H9 (cell line): ENCODE measurements around the gene PRSS38. TPM values are rescaled to one million over a fixed set of nuclear protein-coding genes. Genes with fewer than 3 reads are reported as not detected.

ENCODE experiments used
- DNase-seq: peaks from one replicate; pipeline ENCODE4 v3.0.0-alpha.2; 2017
- H2AFZ ChIP-seq: one replicate; pipeline ENCODE4 v1.6.1; 2013; ENCODE audit warnings: mild to moderate bottlenecking, low read length, control low read depth, moderate library complexity
- H2AK5ac ChIP-seq: 2 replicates; pipeline ENCODE4 v1.6.1; 2013; ENCODE audit warnings: low read length, control low read depth, mixed read lengths; ENCODE audit not compliant: insufficient read length
- H2BK120ac ChIP-seq: one replicate; pipeline ENCODE4 v1.6.1; 2013; ENCODE audit warnings: low read depth, mild to moderate bottlenecking, low read length, control low read depth, inconsistent platforms; ENCODE audit not compliant: poor library complexity, severe bottlenecking
- H2BK12ac ChIP-seq: 2 replicates; pipeline ENCODE4 v1.6.1; 2013; ENCODE audit warnings: low read length, control low read depth, mixed read lengths, low read depth; ENCODE audit not compliant: insufficient read length
- H2BK15ac ChIP-seq: 2 replicates; pipeline ENCODE4 v1.6.1; 2013; ENCODE audit warnings: low read depth, low read length, control low read depth
- H2BK20ac ChIP-seq: one replicate; pipeline ENCODE4 v1.6.1; 2013; ENCODE audit warnings: low read depth, mild to moderate bottlenecking, low read length, control low read depth, inconsistent platforms; ENCODE audit not compliant: poor library complexity, severe bottlenecking
- H2BK5ac ChIP-seq: 2 replicates; pipeline ENCODE4 v1.6.1; 2013; ENCODE audit warnings: low read length, control low read depth, mixed read lengths; ENCODE audit not compliant: insufficient read length
- H3K14ac ChIP-seq: 2 replicates; pipeline ENCODE4 v1.6.1; 2013; ENCODE audit warnings: low read length, control low read depth; ENCODE audit not compliant: insufficient read depth
- H3K18ac ChIP-seq: 2 replicates; pipeline ENCODE4 v1.6.1; 2013; ENCODE audit warnings: low read depth, mild to moderate bottlenecking, mixed read lengths, low read length, control low read depth; ENCODE audit not compliant: insufficient read length
- H3K23ac ChIP-seq: 2 replicates; pipeline ENCODE4 v1.6.1; 2013; ENCODE audit warnings: low read length, control low read depth, mixed read lengths, low read depth; ENCODE audit not compliant: insufficient read length
- H3K23me2 ChIP-seq: 2 replicates; pipeline ENCODE4 v1.6.1; 2013; ENCODE audit warnings: low read depth, mild to moderate bottlenecking, mixed read lengths, low read length, control low read depth; ENCODE audit not compliant: insufficient read length, poor library complexity, severe bottlenecking
- H3K27ac ChIP-seq: 2 replicates; pipeline ENCODE4 v1.5.1; 2013; ENCODE audit warnings: low read length, control low read depth, mixed read lengths, low read depth; ENCODE audit not compliant: insufficient read length
- H3K27me3 ChIP-seq: 2 replicates; pipeline ENCODE4 v1.6.1; 2013; ENCODE audit warnings: low read length, control low read depth, inconsistent platforms; ENCODE audit not compliant: insufficient read depth
- H3K4ac ChIP-seq: 2 replicates; pipeline ENCODE4 v1.6.1; 2013; ENCODE audit warnings: low read depth, mild to moderate bottlenecking, control low read depth, inconsistent platforms, low read length, moderate library complexity
- H3K4me1 ChIP-seq: 2 replicates; pipeline ENCODE4 v1.6.1; 2013; ENCODE audit warnings: low read length, control low read depth, inconsistent platforms; ENCODE audit not compliant: insufficient read depth
- H3K4me2 ChIP-seq: 2 replicates; pipeline ENCODE4 v1.6.1; 2013; ENCODE audit warnings: low read length, control low read depth, mixed read lengths; ENCODE audit not compliant: insufficient read length, insufficient read depth
- H3K56ac ChIP-seq: 2 replicates; pipeline ENCODE4 v1.6.1; 2013; ENCODE audit warnings: low read depth, mild to moderate bottlenecking, mixed read lengths, low read length, control low read depth; ENCODE audit not compliant: insufficient read length
- H3K79me1 ChIP-seq: 2 replicates; pipeline ENCODE4 v1.6.1; 2013; ENCODE audit warnings: low read depth, mild to moderate bottlenecking, moderate library complexity, low read length, control low read depth, inconsistent platforms; ENCODE audit not compliant: insufficient read depth, poor library complexity, severe bottlenecking
- H3K79me2 ChIP-seq: 2 replicates; pipeline ENCODE4 v1.6.1; 2013; ENCODE audit warnings: low read length, control low read depth, inconsistent platforms; ENCODE audit not compliant: insufficient read depth
- H3K9ac ChIP-seq: 2 replicates; pipeline ENCODE4 v1.6.1; 2013; ENCODE audit warnings: low read length, control low read depth, mixed read lengths; ENCODE audit not compliant: insufficient read length; ENCODE audit errors: extremely low read depth
- H3K9me3 ChIP-seq: one replicate; pipeline ENCODE4 v1.6.1; 2013; ENCODE audit warnings: low read depth, low read length, inconsistent platforms; ENCODE audit not compliant: control insufficient read depth
- H3T11ph ChIP-seq: one replicate; pipeline ENCODE4 v1.6.1; 2013; ENCODE audit warnings: mild to moderate bottlenecking, low read length, control low read depth, inconsistent platforms
- H4K20me1 ChIP-seq: one replicate; pipeline ENCODE4 v1.6.1; 2013; ENCODE audit not compliant: control insufficient read depth, insufficient read length, insufficient read depth
- H4K5ac ChIP-seq: 2 replicates; pipeline ENCODE4 v1.6.1; 2013; ENCODE audit warnings: low read depth, mild to moderate bottlenecking, mixed read lengths, low read length, control low read depth; ENCODE audit not compliant: insufficient read length
- H4K8ac ChIP-seq: replicated peaks from 2 replicates; pipeline ENCODE4 v1.6.1; 2013; ENCODE audit warnings: low read length, control low read depth, mixed read lengths, low read depth; ENCODE audit not compliant: insufficient read length
- H4K91ac ChIP-seq: 2 replicates; pipeline ENCODE4 v1.6.1; 2013; ENCODE audit warnings: low read depth, mild to moderate bottlenecking, moderate library complexity, mixed read lengths, low read length, control low read depth; ENCODE audit not compliant: insufficient read length
- H3K27ac Mint-ChIP-seq, 3 experiments: 2 replicates in 2 of 3; 3 replicates in 1 of 3; pipeline ENCODE4 v1.8.0; 2020 to 2021; ENCODE audit warnings: mixed read lengths in 3 of 3, mild to moderate bottlenecking in 1 of 3, moderate library complexity in 1 of 3
- H3K27me3 Mint-ChIP-seq: 2 replicates; pipeline ENCODE4 v1.8.0; 2021; ENCODE audit warnings: low read depth, mild to moderate bottlenecking, moderate library complexity, mixed read lengths
- H3K36me3 Mint-ChIP-seq, 3 experiments: 2 replicates in 2 of 3; 3 replicates in 1 of 3; pipeline ENCODE4 v1.8.0; 2020 to 2021; ENCODE audit warnings: low read depth in 3 of 3, mixed read lengths in 3 of 3; ENCODE audit not compliant: insufficient read depth in 1 of 3
- H3K4me1 Mint-ChIP-seq, 2 experiments: 2 replicates each; pipeline ENCODE4 v1.8.0; 2020; ENCODE audit warnings: mixed read lengths in 2 of 2
- H3K4me3 Mint-ChIP-seq, 2 experiments: 2 replicates in 1 of 2; 3 replicates in 1 of 2; pipeline ENCODE4 v1.8.0; 2020 to 2021; ENCODE audit warnings: mild to moderate bottlenecking in 2 of 2, mixed read lengths in 2 of 2, moderate library complexity in 1 of 2
- H3K9me3 Mint-ChIP-seq, 2 experiments: 2 replicates in 1 of 2; 3 replicates in 1 of 2; pipeline ENCODE4 v1.8.0; 2020; ENCODE audit warnings: mild to moderate bottlenecking in 2 of 2, mixed read lengths in 2 of 2, moderate library complexity in 1 of 2
- WGBS: extraction: QIAGEN DNeasy Blood & Tissue Kit; methylation state at CpG from one replicate; pipeline ENCODE4 v1.1.7; 2013; ENCODE audit warnings: missing lambda C conversion rate, low lambda C conversion rate, mixed read lengths; ENCODE audit not compliant: insufficient read length; ENCODE audit errors: extremely low coverage; 5-methylcytosine and 5-hydroxymethylcytosine counted together
- total RNA-seq: library from RNA; stranded (reverse); gene quantifications from 2 replicates; pipeline ENCODE4 v1.2.1, GENCODE V29; 2021
- TF ChIP-seq, protein P1 (sequence below): fragments of 200-600 bp; sonication (generic); conservative IDR thresholded peaks from 3 replicates; pipeline ENCODE4 v1.8.0; 2021; ENCODE audit warnings: antibody characterized with exemption, mild to moderate bottlenecking

Gene PRSS38
- total RNA-seq, 1 experiment from 2014 or later = not detected

DNA sequence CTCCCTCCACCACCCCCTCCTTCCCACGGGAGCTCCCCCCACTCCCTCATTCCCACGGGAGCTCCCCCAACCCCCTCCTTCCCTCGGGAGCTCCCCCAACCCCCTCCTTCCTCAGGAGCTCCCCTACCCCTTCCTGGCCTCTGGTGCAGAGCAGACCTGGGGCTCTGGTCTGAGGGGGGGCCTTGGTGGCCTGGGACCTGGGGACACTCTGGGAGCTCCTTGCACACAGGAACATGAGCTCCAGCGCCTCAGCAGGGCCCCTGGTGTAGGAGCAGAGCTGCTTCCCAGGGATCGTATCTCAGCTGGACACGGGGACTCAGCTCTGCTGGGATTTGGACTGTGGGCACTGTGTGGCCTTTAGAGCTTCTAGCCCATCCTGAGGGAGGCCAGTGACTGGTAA is 19.7 kb upstream of the PRSS38 start:
- no peak overlapping the region for H2BK15ac ChIP-seq
- H3K4me2 ChIP-seq = no peak overlapping the region
- no CpG with 5 or more reads among the region's 6 CpGs for WGBS
- H3K79me1 ChIP-seq = no peaks in the 10 kb centered on the region
- H3K27me3 Mint-ChIP-seq = peaks cover 30% of the 10 kb centered on the region
- H3K23me2 ChIP-seq = no peaks in the 10 kb centered on the region
- H4K5ac ChIP-seq = no peak overlapping the region
- H3K4me1 ChIP-seq = no peaks in the 10 kb centered on the region
- no peak for DNase-seq
- H3K27me3 ChIP-seq = no peaks in the 10 kb centered on the region
- no peaks in the 10 kb centered on the region for H3K36me3 Mint-ChIP-seq
- H3K79me2 ChIP-seq = no peaks in the 10 kb centered on the region
- H2BK12ac ChIP-seq = no peak overlapping the region
- peak overlapping the region in 1 of 3 experiments; percentile 87; a peak in 1 of 7 replicates for H3K27ac Mint-ChIP-seq
- no peak overlapping the region for H2BK120ac ChIP-seq
- no peak overlapping the region for H4K8ac ChIP-seq
- no peak overlapping the region for H3K9ac ChIP-seq
- no peak overlapping the region for H3T11ph ChIP-seq
- no peak overlapping the region for H2AK5ac ChIP-seq
- TF ChIP-seq, protein P1, sequence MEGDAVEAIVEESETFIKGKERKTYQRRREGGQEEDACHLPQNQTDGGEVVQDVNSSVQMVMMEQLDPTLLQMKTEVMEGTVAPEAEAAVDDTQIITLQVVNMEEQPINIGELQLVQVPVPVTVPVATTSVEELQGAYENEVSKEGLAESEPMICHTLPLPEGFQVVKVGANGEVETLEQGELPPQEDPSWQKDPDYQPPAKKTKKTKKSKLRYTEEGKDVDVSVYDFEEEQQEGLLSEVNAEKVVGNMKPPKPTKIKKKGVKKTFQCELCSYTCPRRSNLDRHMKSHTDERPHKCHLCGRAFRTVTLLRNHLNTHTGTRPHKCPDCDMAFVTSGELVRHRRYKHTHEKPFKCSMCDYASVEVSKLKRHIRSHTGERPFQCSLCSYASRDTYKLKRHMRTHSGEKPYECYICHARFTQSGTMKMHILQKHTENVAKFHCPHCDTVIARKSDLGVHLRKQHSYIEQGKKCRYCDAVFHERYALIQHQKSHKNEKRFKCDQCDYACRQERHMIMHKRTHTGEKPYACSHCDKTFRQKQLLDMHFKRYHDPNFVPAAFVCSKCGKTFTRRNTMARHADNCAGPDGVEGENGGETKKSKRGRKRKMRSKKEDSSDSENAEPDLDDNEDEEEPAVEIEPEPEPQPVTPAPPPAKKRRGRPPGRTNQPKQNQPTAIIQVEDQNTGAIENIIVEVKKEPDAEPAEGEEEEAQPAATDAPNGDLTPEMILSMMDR = no peak
- no peak overlapping the region for H4K91ac ChIP-seq
- peaks cover 8 to 24% of the 10 kb centered on the region in 2 experiments for H3K4me1 Mint-ChIP-seq
- no peak overlapping the region for H2AFZ ChIP-seq
- no peak overlapping the region for H3K4ac ChIP-seq
- no peak overlapping the region for H3K56ac ChIP-seq
- H3K18ac ChIP-seq = no peak overlapping the region
- no peak overlapping the region for H3K4me3 Mint-ChIP-seq
- H3K23ac ChIP-seq = no peak overlapping the region
- no peaks in the 10 kb centered on the region for H3K9me3 ChIP-seq
- no peak overlapping the region for H3K27ac ChIP-seq
- H4K20me1 ChIP-seq = no peaks in the 10 kb centered on the region
- no peaks in the 10 kb centered on the region for H3K9me3 Mint-ChIP-seq
- H3K14ac ChIP-seq = no peak overlapping the region
- H2BK5ac ChIP-seq = no peak overlapping the region
- H2BK20ac ChIP-seq = no peak overlapping the region
